Liver (tissue), 9 donors: ENCODE data around the gene SLC25A43. TPM values are rescaled to one million over a fixed set of nuclear protein-coding genes. Genes with fewer than 3 reads are reported as not detected.
A peak's percentile ranks its signal among the peaks of the same experiment; 100 is the strongest.

Experiments used
- DNase-seq: peaks from one replicate; pipeline ENCODE4 v3.0.0-alpha.2; 2017; ENCODE audit warnings: low spot score
- H3K27ac ChIP-seq, 2 donors: one replicate each; pipeline ENCODE4 v1.7.0; 2013; ENCODE audit warnings: inconsistent platforms in 2 of 2, low read length in 2 of 2, control low read depth in 1 of 2, low read depth in 1 of 2, mild to moderate bottlenecking in 1 of 2
- H3K27me3 ChIP-seq, 4 donors: one replicate each; pipeline versions ENCODE4 v1.6.1 to v1.7.0; 2013; ENCODE audit warnings: low read length in 3 of 4, inconsistent platforms in 1 of 4, mild to moderate bottlenecking in 1 of 4, moderate library complexity in 1 of 4; ENCODE audit not compliant: control insufficient read depth in 4 of 4, insufficient read depth in 4 of 4
- H3K36me3 ChIP-seq, 4 donors: one replicate each; pipeline versions ENCODE4 v1.6.1 to v1.7.0; 2013; ENCODE audit warnings: low read length in 3 of 4, mild to moderate bottlenecking in 3 of 4, low read depth in 1 of 4, moderate library complexity in 1 of 4; ENCODE audit not compliant: control insufficient read depth in 4 of 4, insufficient read depth in 3 of 4
- H3K4me1 ChIP-seq, 4 donors: one replicate each; pipeline versions ENCODE4 v1.6.1 to v1.7.0; 2013; ENCODE audit warnings: low read length in 3 of 4, mild to moderate bottlenecking in 3 of 4, moderate library complexity in 1 of 4; ENCODE audit not compliant: control insufficient read depth in 4 of 4, insufficient read depth in 4 of 4
- H3K4me3 ChIP-seq, 3 donors: one replicate each; pipeline versions ENCODE4 v1.6.1 to v1.7.0; 2013; ENCODE audit warnings: low read length in 3 of 3, control low read depth in 1 of 3, low read depth in 1 of 3, mild to moderate bottlenecking in 1 of 3
- H3K9ac ChIP-seq, 2 donors: one replicate each; pipeline ENCODE4 v1.7.0; 2013; ENCODE audit warnings: low read length in 2 of 2, mild to moderate bottlenecking in 2 of 2, moderate library complexity in 2 of 2, control low read depth in 1 of 2, low read depth in 1 of 2
- H3K9me3 ChIP-seq, 4 donors: one replicate each; pipeline versions ENCODE4 v1.6.1 to v1.7.0; 2013; ENCODE audit warnings: low read length in 3 of 4; ENCODE audit not compliant: control insufficient read depth in 4 of 4
- EGR1 ChIP-seq, 2 donors: IDR thresholded peaks; 2 replicates each; pipeline ENCODE4 v1.6.1; 2016 to 2018; ENCODE audit warnings: antibody characterized with exemption in 2 of 2, low read depth in 2 of 2
- FOXA1 ChIP-seq: IDR thresholded peaks from 2 replicates; pipeline ENCODE4 v1.6.1; 2016; ENCODE audit warnings: antibody characterized with exemption
- HNF4A ChIP-seq, 2 donors: conservative IDR thresholded peaks; 2 replicates each; pipeline ENCODE4 v1.6.1; 2016; ENCODE audit warnings: antibody characterized with exemption in 2 of 2, mild to moderate bottlenecking in 2 of 2
- JUND ChIP-seq, 2 donors: IDR thresholded peaks; 2 replicates each; pipeline ENCODE4 v1.6.1; 2016; ENCODE audit warnings: antibody characterized with exemption in 2 of 2
- MAX ChIP-seq: IDR thresholded peaks from 2 replicates; pipeline ENCODE4 v1.6.1; 2016; ENCODE audit warnings: antibody characterized with exemption
- NR2F2 ChIP-seq: IDR thresholded peaks from 2 replicates; pipeline ENCODE4 v1.6.1; 2016; ENCODE audit warnings: antibody characterized with exemption
- RAD21 ChIP-seq, 2 donors: IDR thresholded peaks; 2 replicates each; pipeline ENCODE4 v1.6.1; 2016; ENCODE audit warnings: antibody characterized with exemption in 2 of 2, mild to moderate bottlenecking in 2 of 2
- REST ChIP-seq: IDR thresholded peaks from 2 replicates; pipeline ENCODE4 v1.6.1; 2016; ENCODE audit warnings: antibody characterized with exemption, mild to moderate bottlenecking
- RXRA ChIP-seq, 2 donors: IDR thresholded peaks; 2 replicates each; pipeline ENCODE4 v1.6.1; 2017 to 2018; ENCODE audit warnings: antibody characterized with exemption in 2 of 2, mild to moderate bottlenecking in 1 of 2
- SP1 ChIP-seq: IDR thresholded peaks from 2 replicates; pipeline ENCODE4 v1.6.1; 2018; ENCODE audit warnings: antibody characterized with exemption, mild to moderate bottlenecking
- TAF1 ChIP-seq: conservative IDR thresholded peaks from 2 replicates; pipeline ENCODE4 v1.6.1; 2016; ENCODE audit warnings: antibody characterized with exemption, mild to moderate bottlenecking
- YY1 ChIP-seq: IDR thresholded peaks from 2 replicates; pipeline ENCODE4 v1.6.1; 2016; ENCODE audit warnings: antibody characterized with exemption, mild to moderate bottlenecking
- ZBTB33 ChIP-seq: IDR thresholded peaks from 2 replicates; pipeline ENCODE4 v1.6.1; 2016; ENCODE audit warnings: antibody characterized with exemption
- WGBS: extraction: QIAGEN DNeasy Blood & Tissue Kit; methylation state at CpG from one replicate; pipeline ENCODE4 v1.1.7; 2013; 5-methylcytosine and 5-hydroxymethylcytosine counted together
- polyA plus RNA-seq, 2 donors: library from polyadenylated mRNA; stranded (reverse) in 1 of 2; unstranded in 1 of 2; fragments of 200-250 nt in 1 of 2; fragments of >200 nt in 1 of 2; fragmentation: Nextera tagmentation in 1 of 2; extraction: Ambion mirVana in 1 of 2; gene quantifications; one replicate each; pipeline versions ENCODE4 v1.2.1 to v1.2.3, GENCODE V29; 2013 to 2015
- total RNA-seq, 2 donors: library from RNA; depleted of rRNA; stranded (reverse); fragments of >200 nt; gene quantifications; one replicate each; pipeline ENCODE4 v1.2.3, GENCODE V29; 2014
- TF ChIP-seq, protein P1 (sequence below): IDR thresholded peaks from 2 replicates; pipeline ENCODE4 v1.6.1; 2016; ENCODE audit warnings: antibody characterized with exemption
- donor health status: healthy.
- donor health status: healthy.
- donor health status: healthy.
- donor health status: healthy.
- donor health status: healthy.

SLC25A43 gene
- total and polyA plus RNA-seq, 4 donors = 4.5 to 10.9 (median 5.6) TPM

DNA sequence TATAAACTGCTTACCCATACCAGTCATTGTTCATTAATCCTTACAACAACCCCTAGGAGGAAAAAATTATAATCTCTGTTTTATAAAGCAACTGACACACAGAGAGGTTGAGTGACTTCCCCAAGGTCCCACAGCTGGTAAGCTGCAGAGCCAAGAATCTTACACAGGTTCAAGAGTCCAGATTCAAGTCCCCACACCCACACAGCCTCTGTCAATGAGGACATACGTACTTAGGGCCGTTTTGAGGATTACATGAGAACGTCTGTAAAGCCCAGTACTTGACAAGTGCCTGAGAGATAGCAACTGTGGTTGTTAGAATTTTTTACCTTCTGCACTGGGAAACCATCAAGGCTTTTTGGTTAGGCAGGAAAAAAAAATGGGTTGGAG is 556 bp upstream of the SLC25A43 start:
- WGBS = under 1% methylated on average over 3 of the region's 3 CpGs
- H3K9ac ChIP-seq = peak overlapping the region in 1 of 2 donors; percentile 31
- peak overlapping the region; percentile 54 to 73 for H3K27ac ChIP-seq
- no peaks in the 10 kb centered on the region for H3K27me3 ChIP-seq
- H3K4me1 ChIP-seq = peaks cover 0 to 10% (median 6%) of the 10 kb centered on the region in 4 donors
- H3K36me3 ChIP-seq = no peaks in the 10 kb centered on the region
- H3K9me3 ChIP-seq = no peaks in the 10 kb centered on the region
- no peak for DNase-seq
- TF ChIP-seq SP1 (peak; percentile 48), FOXA1 (no peak), RAD21 (IDR thresholded peaks at IDR 0.05) (no peak), NR2F2 (no peak), EGR1 (IDR thresholded peaks at IDR 0.05; ENCODE audit: low read depth in 2 of 2) (no peak), HNF4A (conservative IDR thresholded peaks at IDR 0.05) (peak; percentile 40 to 62), JUND (IDR thresholded peaks at IDR 0.05) (no peak), REST (no peak), MAX (no peak), ZBTB33 (no peak), RXRA (IDR thresholded peaks at IDR 0.05) (no peak)
- peak overlapping the region; percentile 18 to 67 (median 65) for H3K4me3 ChIP-seq

DNA sequence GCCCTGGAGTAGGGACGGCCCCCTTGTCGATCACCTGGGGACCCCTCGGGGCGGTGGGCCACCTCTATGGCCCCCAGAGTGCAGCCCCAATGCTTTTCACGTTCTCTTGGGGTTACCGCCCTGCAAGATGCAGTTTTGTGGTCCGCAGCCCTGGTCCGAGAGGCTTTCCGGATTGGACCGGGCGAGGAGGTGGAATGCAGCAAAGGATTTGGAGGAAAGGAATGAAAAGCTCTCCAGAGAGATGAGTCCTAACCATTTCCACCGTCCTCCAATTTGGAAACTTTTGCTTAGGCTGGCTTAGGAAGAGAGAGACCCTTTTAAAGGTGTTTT is 601 bp downstream of the SLC25A43 start:
- 28% methylated on average over 12 of the region's 12 CpGs for WGBS
- TF ChIP-seq RAD21 (IDR thresholded peaks at IDR 0.05) (no peak), YY1 (no peak), REST (no peak), TAF1 (no peak), ZBTB33 (no peak), EGR1 (IDR thresholded peaks at IDR 0.05; ENCODE audit: low read depth in 2 of 2) (no peak), JUND (IDR thresholded peaks at IDR 0.05) (no peak), FOXA1 (no peak), SP1 (no peak), NR2F2 (no peak)
- TF ChIP-seq, protein P1, sequence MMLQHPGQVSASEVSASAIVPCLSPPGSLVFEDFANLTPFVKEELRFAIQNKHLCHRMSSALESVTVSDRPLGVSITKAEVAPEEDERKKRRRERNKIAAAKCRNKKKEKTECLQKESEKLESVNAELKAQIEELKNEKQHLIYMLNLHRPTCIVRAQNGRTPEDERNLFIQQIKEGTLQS = no peak
- Histone ChIP-seq H3K36me3 (no peaks in the 10 kb centered on the region), H3K27me3 (no peaks in the 10 kb centered on the region), H3K9ac (no peak overlapping the region), H3K4me1 (peaks cover 0 to 10% (median 6%) of the 10 kb centered on the region in 4 donors), H3K4me3 (peak overlapping the region in 2 of 3 donors; percentile 35 to 65), H3K27ac (peak overlapping the region; percentile 28 to 73), H3K9me3 (no peaks in the 10 kb centered on the region)
- DNase-seq = no peak
